ENCODE results near the gene SPRED3.
"Not testable (repeated sequence)": the region's sequence is repeated elsewhere in the genome, so short reads cannot be mapped to it uniquely, and the experiment has no call there.

SPRED3 gene

GRCh38 chr19:38422438-38422837, 33.9 kb downstream of the SPRED3 start:
- no peak for DNase-seq

GRCh38 chr19:38424272-38424671, 35.8 kb downstream of the SPRED3 start:
- DNase-seq: no peak

- no peak for DNase-seq
Observed at GRCh38 chr19:38425222-38425809, 36.8 kb downstream of the SPRED3 start.

GRCh38 chr19:38425810-38426466, 37.4 kb downstream of the SPRED3 start, which contains the start of gene RASGRP4:
Gene RASGRP4, minus strand, starts transcription at chr19:38426219. Its CDS starts 128 bp downstream, at chr19:38426091.
- no peak for DNase-seq

GRCh38 chr19:38427035-38427677, 38.7 kb downstream of the SPRED3 start:
- not testable (repeated sequence) for DNase-seq

GRCh38 chr19:38429055-38429810, 40.7 kb downstream of the SPRED3 start:
- no peak for DNase-seq

- DNase-seq: no peak
Observed at GRCh38 chr19:38429811-38430156, 41.3 kb downstream of the SPRED3 start.

GRCh38 chr19:38430931-38431330, 42.4 kb downstream of the SPRED3 start:
- DNase-seq: no peak

- no peak for DNase-seq
Observed at GRCh38 chr19:38433268-38433733, 44.8 kb downstream of the SPRED3 start, which contains the start of gene RYR1. Gene RYR1, plus strand, starts transcription at chr19:38433691. Its CDS starts 139 bp downstream, at chr19:38433830.

GRCh38 chr19:38434549-38435051, 46.1 kb downstream of the SPRED3 start:
- no peak for DNase-seq

GRCh38 chr19:38437295-38437694, 48.8 kb downstream of the SPRED3 start:
- no peak for DNase-seq

- no peak for DNase-seq
Observed at GRCh38 chr19:38437917-38438316, 49.4 kb downstream of the SPRED3 start.

GRCh38 chr19:38440592-38440991, 52.1 kb downstream of the SPRED3 start:
- no peak for DNase-seq

GRCh38 chr19:38441657-38442348, 53.3 kb downstream of the SPRED3 start:
- DNase-seq: no peak

GRCh38 chr19:38442736-38443135, 54.2 kb downstream of the SPRED3 start:
- no peak for DNase-seq

GRCh38 chr19:38443458-38443999, 55.0 kb downstream of the SPRED3 start:
- DNase-seq: no peak

- DNase-seq: no peak
Observed at GRCh38 chr19:38444026-38444425, 55.5 kb downstream of the SPRED3 start.

- DNase-seq: no peak
Observed at GRCh38 chr19:38445362-38445761, 56.9 kb downstream of the SPRED3 start.

GRCh38 chr19:38448225-38448624, 59.7 kb downstream of the SPRED3 start:
- DNase-seq: no peak

Measured in NCI-H446 treated with DMSO at 0.1 percent for 48 hours (cell line).